Panc1 (cell line): ENCODE results near the gene ZNF831.

Experiments
- CTCF ChIP-seq: fragments of 450-650 bp; IDR thresholded peaks from 2 replicates; pipeline ENCODE4 v1.5.1; 2017; ENCODE audit warnings: mild to moderate bottlenecking
- REST ChIP-seq, 2 experiments: IDR thresholded peaks; 2 replicates each; pipeline ENCODE4 v1.6.1; 2011 to 2012; ENCODE audit warnings: low read depth in 2 of 2, control low read depth in 1 of 2, low read length in 1 of 2, mild to moderate bottlenecking in 1 of 2, moderate library complexity in 1 of 2; ENCODE audit not compliant: insufficient read depth in 1 of 2
- TCF7L2 ChIP-seq: IDR thresholded peaks from 2 replicates; pipeline ENCODE4 v1.6.1; 2011; ENCODE audit warnings: mild to moderate bottlenecking, low read depth, low read length, inconsistent platforms

DNA sequence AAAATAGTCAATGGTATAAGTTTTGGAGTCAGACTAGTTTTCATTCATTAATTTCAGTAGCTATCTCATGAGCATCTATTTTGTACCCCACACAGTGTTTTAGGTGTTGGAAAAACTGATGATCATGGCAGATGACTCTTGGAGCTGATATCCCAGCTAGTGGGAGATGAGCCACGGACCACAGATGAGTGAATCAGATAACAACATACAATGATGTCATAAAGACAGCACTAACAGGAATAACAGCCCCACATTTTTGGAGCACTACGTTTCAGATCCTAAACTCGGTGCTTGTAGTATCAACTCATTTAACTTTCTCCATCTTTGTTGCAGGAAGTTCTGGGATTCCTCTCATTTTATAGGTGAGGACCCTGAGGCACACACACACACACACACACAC lies 69.0 kb downstream of the ZNF831 start:
- no peak for TF ChIP-seq CTCF
- no peak for TF ChIP-seq REST (IDR thresholded peaks at IDR 0.05; ENCODE audit: insufficient read depth in 1 of 2, low read depth in 2 of 2, low read length in 1 of 2)
- TF ChIP-seq TCF7L2: no peak
